ENCODE results near the gene CXCL13.
"Not testable (repeated sequence)": the region's sequence is repeated elsewhere in the genome, so short reads cannot be mapped to it uniquely, and the experiment has no call there.

Gene CXCL13

DNA sequence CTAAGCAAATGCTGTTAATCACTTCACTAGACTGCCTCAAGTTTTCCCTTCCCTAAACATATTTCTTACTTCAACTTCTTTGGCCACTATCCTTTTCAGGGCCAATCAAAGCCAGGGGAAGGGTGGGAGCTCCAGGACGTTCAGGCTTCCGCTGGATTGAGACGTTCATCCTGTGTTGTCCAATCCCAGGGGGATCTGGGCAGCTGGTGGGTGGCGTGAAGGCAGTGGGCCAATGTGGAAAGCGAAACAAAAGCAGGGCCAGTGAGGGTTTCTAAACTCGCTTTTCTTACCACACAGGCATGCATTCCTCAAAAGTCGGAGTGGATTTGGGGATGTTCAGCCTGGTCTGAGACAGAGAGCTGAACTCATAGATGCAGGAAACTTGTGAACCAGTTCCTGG is 7.6 kb downstream of the CXCL13 start:
- DNase-seq, result no peak

DNA sequence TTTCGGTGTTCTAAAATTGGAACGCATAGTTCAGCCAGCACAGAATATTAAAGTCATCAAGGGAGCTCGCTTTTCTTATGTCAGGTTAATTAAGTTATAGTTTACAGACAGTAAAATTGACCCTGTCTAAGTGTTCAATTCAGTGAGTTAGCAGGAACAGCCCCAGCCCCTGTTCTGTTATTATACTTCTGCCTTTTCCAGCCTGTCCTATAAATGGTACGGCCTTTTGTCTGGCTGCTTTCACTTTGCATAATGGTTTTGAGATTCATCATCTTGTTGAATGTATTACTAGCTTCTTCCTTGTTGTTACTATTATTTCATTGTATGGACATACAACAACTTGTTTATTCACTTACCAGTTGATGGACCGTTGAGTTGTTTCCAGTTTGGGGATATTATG is 9.5 kb downstream of the CXCL13 start:
- DNase-seq, result no peak

GRCh38 chr4:77617203-77617602 is 11.6 kb downstream of the CXCL13 start:
- DNase-seq, result peak; percentile 11

DNA sequence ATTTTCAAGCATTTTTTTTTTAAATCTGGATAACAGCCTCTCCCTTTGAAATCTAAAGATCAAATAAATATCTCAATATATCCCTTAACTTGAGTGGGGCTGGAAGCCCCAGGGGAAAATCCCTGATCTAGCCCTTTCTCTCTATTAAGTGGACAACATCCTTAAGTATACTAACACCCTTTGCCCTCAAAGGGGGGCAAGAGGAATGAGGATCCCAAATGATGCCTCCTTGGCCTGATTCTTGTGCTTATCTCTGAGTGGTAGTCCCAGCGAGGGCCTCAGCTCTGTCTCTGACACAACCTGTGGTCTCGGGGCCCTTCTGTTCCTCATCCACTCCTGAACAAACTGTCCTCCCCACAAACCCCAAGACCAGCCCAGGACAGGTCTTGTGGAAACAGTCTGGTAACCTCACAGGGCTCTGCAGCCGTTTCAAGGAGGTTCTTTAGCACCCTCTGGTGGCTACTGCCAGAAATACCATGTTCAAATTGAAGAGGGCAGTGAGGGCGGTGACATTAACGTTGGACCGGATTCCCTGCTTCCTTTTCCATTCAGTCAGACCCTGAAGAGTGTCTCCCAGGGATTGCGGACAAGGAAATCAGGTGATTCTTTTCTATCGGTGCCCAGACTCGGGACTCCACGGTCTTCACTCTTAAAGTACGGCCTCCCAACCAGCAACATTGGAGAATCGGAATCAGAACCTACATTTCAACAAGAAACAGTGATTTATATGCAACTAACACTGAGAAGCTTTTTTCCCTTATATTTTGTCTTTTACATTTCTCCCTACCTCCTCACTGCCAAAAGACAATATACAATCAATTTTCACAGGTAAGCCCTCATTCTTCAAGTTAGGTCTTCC is 13.0 kb downstream of the CXCL13 start:
- DNase-seq, result peak; percentile 1

- DNase-seq, result no peak
These were observed 13.8 kb downstream of the CXCL13 start for GRCh38 chr4:77619408-77619807.

DNA sequence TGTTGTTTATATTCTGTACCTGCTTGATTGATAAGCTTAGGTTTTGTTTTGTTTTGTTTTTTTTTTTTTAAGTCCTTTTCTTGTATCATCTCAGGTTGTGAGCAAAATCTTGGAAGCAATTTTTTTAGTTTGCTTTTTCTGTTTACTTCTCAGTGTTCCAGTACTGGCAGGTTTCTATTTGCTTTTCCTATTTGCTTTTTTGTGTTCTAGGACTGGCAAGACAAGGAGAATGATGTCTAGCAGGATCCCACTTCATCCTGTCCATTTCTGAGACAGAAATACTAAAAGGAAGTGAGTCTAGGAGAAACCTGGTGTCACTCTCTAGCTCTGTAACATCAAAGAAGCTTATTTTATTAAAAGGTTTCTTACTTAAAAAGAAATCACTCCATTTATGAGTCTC is 15.6 kb downstream of the CXCL13 start:
- DNase-seq, result no peak

GRCh38 chr4:77623091-77623490 is 17.5 kb downstream of the CXCL13 start:
- DNase-seq, result no peak

DNA sequence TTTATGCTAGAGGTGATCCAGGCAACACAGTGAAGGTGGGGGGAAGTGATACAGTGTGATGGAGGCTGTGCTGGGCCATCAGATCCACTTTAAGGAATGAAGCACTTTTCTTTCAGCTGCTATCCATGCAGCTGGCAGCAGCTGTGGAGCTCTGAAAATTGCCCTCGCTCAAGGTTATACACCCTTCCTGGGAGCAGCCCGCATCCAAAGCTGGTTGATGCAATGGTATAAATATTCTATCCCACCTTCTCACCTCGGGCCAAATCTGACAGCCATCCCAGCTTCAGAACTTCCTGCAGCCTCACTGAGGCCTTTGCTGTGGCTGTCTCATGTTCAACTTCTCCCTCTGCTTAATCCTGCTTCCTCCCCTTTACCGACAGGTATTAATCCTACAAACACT is 18.6 kb downstream of the CXCL13 start:
- no peak for DNase-seq

DNA sequence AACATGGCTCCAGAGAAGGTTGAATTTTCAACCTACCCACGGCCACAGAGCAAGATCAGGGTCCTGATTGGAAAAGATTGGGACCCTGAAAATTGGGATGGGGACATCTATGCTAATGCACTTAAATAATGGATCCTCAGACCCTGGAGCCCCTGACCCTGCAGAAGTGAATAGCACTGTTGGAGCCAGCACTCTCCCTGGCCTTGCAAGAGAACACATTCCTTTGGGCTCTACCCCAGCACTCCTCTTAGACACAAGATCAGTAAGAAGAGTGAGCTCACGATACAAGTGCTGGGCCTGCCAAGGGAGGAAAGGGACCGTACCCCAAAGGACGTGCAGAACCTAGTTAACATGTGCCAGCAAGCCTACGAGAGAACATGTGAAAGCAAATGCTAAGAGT is 19.9 kb downstream of the CXCL13 start:
- DNase-seq, result no peak

DNA sequence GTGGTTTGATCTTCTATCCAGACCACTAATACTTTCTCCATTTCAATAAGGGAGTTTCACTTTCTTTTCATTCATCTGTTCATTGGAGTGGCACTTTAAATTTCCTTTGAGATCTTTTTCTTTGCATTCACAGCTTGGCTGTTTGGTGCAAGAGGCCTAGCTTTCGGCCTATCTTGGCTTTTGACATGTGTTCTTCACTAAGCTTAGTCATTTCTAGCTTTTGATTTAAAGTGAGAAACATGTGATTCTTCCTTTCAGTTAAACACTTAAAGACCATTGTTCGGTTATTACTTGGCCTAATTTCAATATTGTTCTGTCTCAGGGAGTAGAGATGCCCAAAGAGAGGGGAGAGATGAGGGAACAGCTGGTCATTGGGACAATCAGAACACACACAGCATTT is 24.3 kb downstream of the CXCL13 start:
- DNase-seq, result no peak

GRCh38 chr4:77631276-77631675 is 25.7 kb downstream of the CXCL13 start:
- no peak for DNase-seq

GRCh38 chr4:77634132-77634785 is 28.6 kb downstream of the CXCL13 start:
- no peak for DNase-seq

DNA sequence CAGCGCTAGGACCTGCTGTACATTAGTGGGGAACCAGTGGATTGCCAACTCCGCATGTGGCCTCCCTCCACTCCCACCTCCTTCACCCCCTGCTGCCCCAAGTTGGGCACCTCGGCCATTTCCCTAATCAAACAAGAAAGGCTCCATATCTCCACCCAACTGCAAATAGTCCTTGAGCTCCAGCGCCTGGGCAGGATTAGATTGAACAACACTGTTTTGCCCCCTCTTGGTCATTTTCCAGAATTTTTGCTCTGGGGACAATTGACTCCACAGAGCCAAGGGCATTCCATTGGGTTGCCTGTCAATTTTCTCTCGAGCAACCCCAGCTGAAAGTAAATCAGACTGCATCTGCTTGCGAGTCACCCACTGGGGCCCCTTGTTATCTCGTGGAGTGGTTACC is 29.6 kb downstream of the CXCL13 start:
- DNase-seq, result no peak

GRCh38 chr4:77635876-77636275 is 30.3 kb downstream of the CXCL13 start:
- DNase-seq, result no peak

DNA sequence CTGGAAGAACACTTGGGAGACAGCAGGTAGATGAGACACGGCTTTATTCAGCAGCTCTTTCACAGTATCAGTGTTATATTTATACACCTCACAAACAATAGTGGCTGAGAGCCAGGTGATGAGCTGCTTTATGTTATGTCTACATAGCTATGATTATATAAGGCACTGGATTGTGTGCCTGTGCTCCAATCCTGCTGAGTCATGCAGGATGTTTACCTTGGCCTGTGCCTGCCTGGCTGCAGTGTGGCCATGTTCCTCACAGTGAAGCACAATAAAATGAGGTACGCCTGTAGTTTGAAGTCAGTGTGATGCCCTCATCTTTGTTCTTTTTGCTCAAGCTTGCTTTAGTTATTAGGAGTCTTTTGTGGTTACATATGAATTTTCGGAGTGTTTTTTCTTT is 31.3 kb downstream of the CXCL13 start:
- DNase-seq, result no peak

DNA sequence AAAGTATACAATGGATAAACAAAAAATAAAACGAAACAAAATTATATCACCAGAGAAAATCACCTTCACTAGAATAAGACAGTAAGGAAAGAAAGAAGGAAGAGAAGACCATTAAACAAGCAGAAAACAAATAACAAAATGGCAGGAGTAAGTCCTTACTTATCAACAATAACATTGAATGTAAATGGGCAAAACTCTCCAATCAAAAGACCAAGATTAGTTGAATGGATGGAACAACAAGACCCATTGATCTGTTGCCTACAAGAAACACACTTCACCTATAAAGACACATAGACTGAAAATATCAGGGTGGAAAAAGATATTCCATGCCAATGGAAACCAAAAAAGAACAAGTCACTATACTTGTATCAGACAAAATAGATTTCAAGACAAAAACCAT is 38.4 kb downstream of the CXCL13 start:
- DNase-seq, result not testable (repeated sequence)

- no peak for DNase-seq
These were observed 45.2 kb downstream of the CXCL13 start for GRCh38 chr4:77650787-77651186.

DNA sequence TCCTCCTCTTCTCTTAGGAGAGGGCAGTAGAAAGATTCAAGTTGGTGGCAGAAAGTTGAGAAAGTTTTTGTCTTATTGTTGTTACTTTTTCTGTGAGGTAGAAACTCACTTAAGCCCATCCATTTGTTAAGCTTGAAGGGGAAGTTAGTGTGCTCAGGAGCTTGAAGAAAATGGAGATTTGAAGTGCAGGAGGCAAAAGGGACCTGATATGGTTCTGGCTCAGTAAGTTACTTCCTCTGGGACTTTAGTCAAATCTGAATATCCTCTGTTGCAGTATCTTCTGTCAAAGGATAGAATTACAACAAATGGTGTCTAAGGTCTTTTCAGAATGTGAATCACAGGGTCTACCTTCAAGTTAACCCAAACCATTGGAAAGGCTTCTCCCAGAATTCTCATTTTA is 46.2 kb downstream of the CXCL13 start:
- DNase-seq, result no peak

GRCh38 chr4:77652237-77652897 is 46.7 kb downstream of the CXCL13 start:
- no peak for DNase-seq

DNA sequence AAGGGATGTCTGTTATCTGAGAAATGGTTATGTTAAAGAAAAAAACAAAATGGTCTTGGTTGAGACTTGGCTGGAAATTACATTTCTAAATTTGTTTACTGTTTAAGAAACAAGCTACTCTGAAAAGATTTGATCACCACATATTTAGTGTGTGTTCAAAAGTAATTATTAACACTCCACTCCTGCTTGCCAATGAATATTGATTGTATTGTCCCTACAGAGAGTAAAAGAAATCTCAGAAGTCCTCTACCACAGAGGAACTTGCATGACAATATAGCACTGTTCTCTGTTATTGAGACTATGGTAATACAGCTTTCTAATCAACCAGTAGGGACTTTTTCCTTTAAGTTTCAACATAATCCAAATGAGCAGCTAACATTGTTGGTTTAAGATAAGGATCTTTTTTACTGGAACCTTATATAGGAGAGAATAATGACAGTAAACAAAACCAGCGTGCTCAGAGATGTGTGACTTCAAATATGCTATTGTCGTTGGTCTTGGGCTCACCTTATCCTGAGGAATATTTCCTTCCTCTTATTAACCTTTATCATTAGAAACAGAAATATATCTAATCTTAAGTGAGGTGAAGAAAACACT is 47.6 kb downstream of the CXCL13 start:
- DNase-seq, result no peak

DNA sequence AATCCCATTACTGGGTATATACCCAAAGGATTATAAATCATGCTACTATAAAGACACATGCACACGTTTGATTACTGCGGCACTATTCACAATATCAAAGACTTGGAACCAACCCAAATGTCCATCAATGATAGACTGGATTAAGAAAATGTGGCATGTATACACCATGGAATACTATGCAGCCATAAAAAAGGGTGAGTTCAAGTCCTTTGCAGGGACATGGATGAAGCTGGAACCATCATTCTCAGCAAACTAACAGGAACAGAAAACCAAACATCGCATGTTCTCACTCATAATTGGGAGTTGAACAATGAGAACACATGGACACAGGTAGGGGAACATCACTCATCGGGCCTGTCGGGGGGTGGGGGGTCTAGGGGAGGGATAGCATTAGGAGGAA is 54.7 kb downstream of the CXCL13 start:
- DNase-seq, result not testable (repeated sequence)

Data from NCI-H446 treated with DMSO at 0.1 percent for 48 hours (cell line).